NOMO-1 treated with dmso at 0.1 percent for 144 hours (cell line): ENCODE measurements around the gene CDKAL1.
"Not testable (repeated sequence)": the region's sequence is repeated elsewhere in the genome, so short reads cannot be mapped to it uniquely, and the experiment has no call there.

Experiments
- DNase-seq: peaks from one replicate; lab custom pipeline; 2025; ENCODE audit not compliant: unreplicated experiment; lab: John Stamatoyannopoulos, UW

The CDKAL1 gene

GRCh38 chr6:20732896-20733295, 198.6 kb downstream of the CDKAL1 start:
- DNase-seq, result no peak

- no peak for DNase-seq
Observed at GRCh38 chr6:20737912-20738311, 203.7 kb downstream of the CDKAL1 start.

GRCh38 chr6:20740088-20740487, 205.8 kb downstream of the CDKAL1 start:
- no peak for DNase-seq

GRCh38 chr6:20740727-20741126, 206.5 kb downstream of the CDKAL1 start:
- DNase-seq, result no peak

GRCh38 chr6:20741490-20741889, 207.2 kb downstream of the CDKAL1 start:
- no peak for DNase-seq

GRCh38 chr6:20744911-20745557, 210.8 kb downstream of the CDKAL1 start:
- DNase-seq, result no peak

GRCh38 chr6:20746024-20746423, 211.8 kb downstream of the CDKAL1 start:
- DNase-seq, result no peak

- DNase-seq, result no peak
Observed at GRCh38 chr6:20746805-20747558, 212.7 kb downstream of the CDKAL1 start.

- DNase-seq, result no peak
Observed at GRCh38 chr6:20747991-20748390, 213.7 kb downstream of the CDKAL1 start.

- no peak for DNase-seq
Observed at GRCh38 chr6:20751293-20751935, 217.2 kb downstream of the CDKAL1 start.

GRCh38 chr6:20755631-20756030, 221.4 kb downstream of the CDKAL1 start:
- DNase-seq, result no peak

GRCh38 chr6:20756584-20757147, 222.4 kb downstream of the CDKAL1 start:
- not testable (repeated sequence) for DNase-seq

GRCh38 chr6:20757761-20758160, 223.5 kb downstream of the CDKAL1 start:
- DNase-seq, result no peak

- no peak for DNase-seq
Observed at GRCh38 chr6:20763296-20763695, 229.0 kb downstream of the CDKAL1 start.

- no peak for DNase-seq
Observed at GRCh38 chr6:20769631-20770030, 235.4 kb downstream of the CDKAL1 start.

- DNase-seq, result no peak
Observed at GRCh38 chr6:20770773-20771172, 236.5 kb downstream of the CDKAL1 start.

GRCh38 chr6:20771409-20771808, 237.2 kb downstream of the CDKAL1 start:
- DNase-seq, result no peak

- no peak for DNase-seq
Observed at GRCh38 chr6:20773822-20774221, 239.6 kb downstream of the CDKAL1 start.

- DNase-seq, result no peak
Observed at GRCh38 chr6:20775981-20776380, 241.7 kb downstream of the CDKAL1 start.

GRCh38 chr6:20777801-20778200, 243.5 kb downstream of the CDKAL1 start:
- no peak for DNase-seq

GRCh38 chr6:20778459-20778858, 244.2 kb downstream of the CDKAL1 start:
- no peak for DNase-seq

- no peak for DNase-seq
Observed at GRCh38 chr6:20778912-20779311, 244.7 kb downstream of the CDKAL1 start.
